GM12878 (cell line): Measurements from ENCODE around the gene PRIMPOL. TPM values are rescaled to one million over a fixed set of nuclear protein-coding genes. Genes with fewer than 3 reads are reported as not detected.

ENCODE experiments used
- JUNB ChIP-seq: IDR thresholded peaks from 2 replicates; pipeline ENCODE4 v1.6.1; 2016; ENCODE audit warnings: antibody characterized with exemption, mild to moderate bottlenecking
- NFIC ChIP-seq: IDR thresholded peaks from 2 replicates; pipeline ENCODE4 v1.6.1; 2012; ENCODE audit warnings: low read depth, mild to moderate bottlenecking, inconsistent platforms, low read length, moderate library complexity
- NFYB ChIP-seq: IDR thresholded peaks from 2 replicates; pipeline ENCODE4 v1.6.1; 2011; ENCODE audit warnings: low read depth, mild to moderate bottlenecking, low read length, improper control_type of control experiment, moderate library complexity; ENCODE audit not compliant: insufficient read depth
- polyA plus RNA-seq, 11 experiments: library from polyadenylated mRNA; depleted of rRNA in 4 of 11; unstranded in 6 of 11; stranded (reverse) in 5 of 11; fragments of >200 nt; fragmentation: Nextera tagmentation in 4 of 11; fragmentation: Illumina TruSeq in 1 of 11; extraction: Ambion mirVana in 4 of 11; extraction: Trizol in 1 of 11; gene quantifications; 1 replicate in 1 of 11; 2 replicates in 10 of 11; pipeline versions ENCODE4 v1.2.1 to v1.2.3, GENCODE V29; 2011 to 2016; ENCODE audit warnings: inconsistent platforms in 2 of 11, missing spikeins in 2 of 11, low read depth in 1 of 11
- total RNA-seq, 4 experiments: library from RNA; depleted of rRNA in 3 of 4; stranded (reverse); fragments of >200 nt in 3 of 4; fragmentation: Illumina TruSeq in 1 of 4; extraction: Trizol in 1 of 4; gene quantifications; 2 replicates each; pipeline versions ENCODE4 v1.2.1 to v1.2.3, GENCODE V29; 2013 to 2021
- TF ChIP-seq, protein P1 (sequence below): fragments of 450-650 bp; IDR thresholded peaks from 2 replicates; pipeline ENCODE4 v1.6.1; 2017; ENCODE audit warnings: low read depth, mild to moderate bottlenecking, moderate library complexity
- TF ChIP-seq, protein P2 (sequence below): fragments of 450-650 bp; IDR thresholded peaks from 2 replicates; pipeline ENCODE4 v1.6.1; 2014; ENCODE audit warnings: mild to moderate bottlenecking
- TF ChIP-seq, protein P3 (sequence below): fragments of 450-650 bp; IDR thresholded peaks from 2 replicates; pipeline ENCODE4 v1.6.1; 2017; ENCODE audit warnings: mild to moderate bottlenecking
- TF ChIP-seq, protein P4 (sequence below): IDR thresholded peaks from 2 replicates; pipeline ENCODE4 v1.6.1; 2011; ENCODE audit warnings: mild to moderate bottlenecking, low read depth, low read length, moderate library complexity; ENCODE audit not compliant: insufficient replicate concordance

Gene PRIMPOL
- total and polyA plus RNA-seq, 10 of the 15 experiments (the other 5 are each of a cell fraction or from before 2014, with no cell fraction given), result 10.6 to 23.7 (median 14.0) TPM

DNA sequence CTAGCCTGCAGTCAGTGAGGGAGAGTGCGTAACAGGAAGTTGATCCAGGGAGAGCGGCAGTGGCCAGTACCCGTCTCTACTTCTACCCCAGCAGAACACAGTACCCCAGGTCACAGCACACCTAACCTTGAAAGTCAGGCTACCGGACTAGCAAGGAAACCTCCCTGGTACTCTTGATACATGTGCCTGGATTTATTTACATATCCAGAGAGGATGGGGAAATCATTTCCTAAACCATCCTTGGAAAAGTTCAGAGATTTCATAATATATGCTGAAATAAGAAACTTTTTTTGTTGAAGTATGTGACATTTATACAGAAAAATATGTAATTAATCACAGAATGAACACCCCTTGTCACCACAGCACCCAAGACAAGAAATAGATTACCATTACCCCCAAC, 24.5 kb downstream of the PRIMPOL start (continued):
- TF ChIP-seq, protein P1, sequence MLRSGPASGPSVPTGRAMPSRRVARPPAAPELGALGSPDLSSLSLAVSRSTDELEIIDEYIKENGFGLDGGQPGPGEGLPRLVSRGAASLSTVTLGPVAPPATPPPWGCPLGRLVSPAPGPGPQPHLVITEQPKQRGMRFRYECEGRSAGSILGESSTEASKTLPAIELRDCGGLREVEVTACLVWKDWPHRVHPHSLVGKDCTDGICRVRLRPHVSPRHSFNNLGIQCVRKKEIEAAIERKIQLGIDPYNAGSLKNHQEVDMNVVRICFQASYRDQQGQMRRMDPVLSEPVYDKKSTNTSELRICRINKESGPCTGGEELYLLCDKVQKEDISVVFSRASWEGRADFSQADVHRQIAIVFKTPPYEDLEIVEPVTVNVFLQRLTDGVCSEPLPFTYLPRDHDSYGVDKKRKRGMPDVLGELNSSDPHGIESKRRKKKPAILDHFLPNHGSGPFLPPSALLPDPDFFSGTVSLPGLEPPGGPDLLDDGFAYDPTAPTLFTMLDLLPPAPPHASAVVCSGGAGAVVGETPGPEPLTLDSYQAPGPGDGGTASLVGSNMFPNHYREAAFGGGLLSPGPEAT, result no peak
- TF ChIP-seq, protein P2, sequence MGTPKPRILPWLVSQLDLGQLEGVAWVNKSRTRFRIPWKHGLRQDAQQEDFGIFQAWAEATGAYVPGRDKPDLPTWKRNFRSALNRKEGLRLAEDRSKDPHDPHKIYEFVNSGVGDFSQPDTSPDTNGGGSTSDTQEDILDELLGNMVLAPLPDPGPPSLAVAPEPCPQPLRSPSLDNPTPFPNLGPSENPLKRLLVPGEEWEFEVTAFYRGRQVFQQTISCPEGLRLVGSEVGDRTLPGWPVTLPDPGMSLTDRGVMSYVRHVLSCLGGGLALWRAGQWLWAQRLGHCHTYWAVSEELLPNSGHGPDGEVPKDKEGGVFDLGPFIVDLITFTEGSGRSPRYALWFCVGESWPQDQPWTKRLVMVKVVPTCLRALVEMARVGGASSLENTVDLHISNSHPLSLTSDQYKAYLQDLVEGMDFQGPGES, result no peak
- TF ChIP-seq, protein P3, sequence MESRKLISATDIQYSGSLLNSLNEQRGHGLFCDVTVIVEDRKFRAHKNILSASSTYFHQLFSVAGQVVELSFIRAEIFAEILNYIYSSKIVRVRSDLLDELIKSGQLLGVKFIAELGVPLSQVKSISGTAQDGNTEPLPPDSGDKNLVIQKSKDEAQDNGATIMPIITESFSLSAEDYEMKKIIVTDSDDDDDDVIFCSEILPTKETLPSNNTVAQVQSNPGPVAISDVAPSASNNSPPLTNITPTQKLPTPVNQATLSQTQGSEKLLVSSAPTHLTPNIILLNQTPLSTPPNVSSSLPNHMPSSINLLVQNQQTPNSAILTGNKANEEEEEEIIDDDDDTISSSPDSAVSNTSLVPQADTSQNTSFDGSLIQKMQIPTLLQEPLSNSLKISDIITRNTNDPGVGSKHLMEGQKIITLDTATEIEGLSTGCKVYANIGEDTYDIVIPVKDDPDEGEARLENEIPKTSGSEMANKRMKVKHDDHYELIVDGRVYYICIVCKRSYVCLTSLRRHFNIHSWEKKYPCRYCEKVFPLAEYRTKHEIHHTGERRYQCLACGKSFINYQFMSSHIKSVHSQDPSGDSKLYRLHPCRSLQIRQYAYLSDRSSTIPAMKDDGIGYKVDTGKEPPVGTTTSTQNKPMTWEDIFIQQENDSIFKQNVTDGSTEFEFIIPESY, result no peak
- TF ChIP-seq, protein P4, sequence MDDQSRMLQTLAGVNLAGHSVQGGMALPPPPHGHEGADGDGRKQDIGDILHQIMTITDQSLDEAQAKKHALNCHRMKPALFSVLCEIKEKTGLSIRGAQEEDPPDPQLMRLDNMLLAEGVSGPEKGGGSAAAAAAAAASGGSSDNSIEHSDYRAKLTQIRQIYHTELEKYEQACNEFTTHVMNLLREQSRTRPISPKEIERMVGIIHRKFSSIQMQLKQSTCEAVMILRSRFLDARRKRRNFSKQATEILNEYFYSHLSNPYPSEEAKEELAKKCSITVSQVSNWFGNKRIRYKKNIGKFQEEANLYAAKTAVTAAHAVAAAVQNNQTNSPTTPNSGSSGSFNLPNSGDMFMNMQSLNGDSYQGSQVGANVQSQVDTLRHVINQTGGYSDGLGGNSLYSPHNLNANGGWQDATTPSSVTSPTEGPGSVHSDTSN, result no peak
- TF ChIP-seq NFYB, result no peak
- no peak for TF ChIP-seq NFIC
- TF ChIP-seq JUNB, result no peak
